GM18526 (cell line): ENCODE data around the gene HJURP.

Source experiments
- POLR2A ChIP-seq: IDR thresholded peaks from 3 replicates; pipeline ENCODE4 v1.6.1; 2011; ENCODE audit not compliant: insufficient read length; ENCODE audit errors: extremely low read depth

Gene HJURP

GRCh38 chr2:233850745-233851144 lies 3.6 kb downstream of the HJURP start:
- TF ChIP-seq POLR2A: no peak

GRCh38 chr2:233849607-233850271 lies 4.6 kb downstream of the HJURP start:
- TF ChIP-seq POLR2A: no peak

GRCh38 chr2:233848276-233848675 lies 6.1 kb downstream of the HJURP start:
- TF ChIP-seq POLR2A: no peak

- no peak for TF ChIP-seq POLR2A
Measured at GRCh38 chr2:233847248-233847898, 7.0 kb downstream of the HJURP start.

- no peak for TF ChIP-seq POLR2A
Measured at GRCh38 chr2:233846387-233847247, 7.7 kb downstream of the HJURP start.

- TF ChIP-seq POLR2A: no peak
Measured at GRCh38 chr2:233845301-233846060, 8.9 kb downstream of the HJURP start.

- TF ChIP-seq POLR2A: no peak
Measured at GRCh38 chr2:233844836-233845235, 9.5 kb downstream of the HJURP start.

GRCh38 chr2:233844064-233844807 lies 10.1 kb downstream of the HJURP start:
- no peak for TF ChIP-seq POLR2A

GRCh38 chr2:233841183-233841582 lies 13.2 kb downstream of the HJURP start:
- no peak for TF ChIP-seq POLR2A

GRCh38 chr2:233840520-233840919 lies 13.8 kb downstream of the HJURP start:
- TF ChIP-seq POLR2A: no peak

GRCh38 chr2:233839447-233839820 lies 14.9 kb downstream of the HJURP start:
- no peak for TF ChIP-seq POLR2A

- TF ChIP-seq POLR2A: no peak
Measured at GRCh38 chr2:233838726-233839446, 15.4 kb downstream of the HJURP start.

GRCh38 chr2:233838251-233838650 lies 16.1 kb downstream of the HJURP start:
- TF ChIP-seq POLR2A: no peak

- no peak for TF ChIP-seq POLR2A
Measured at GRCh38 chr2:233837694-233838229, 16.6 kb downstream of the HJURP start.
